ENCODE results near the gene HSF4.

- no peak for TF ChIP-seq POLR2A (IDR thresholded peaks at IDR 0.05; ENCODE audit: low read depth, low read length)
- no peak for TF ChIP-seq TAF1 (IDR thresholded peaks at IDR 0.05; ENCODE audit: borderline replicate concordance, low read depth, low read length)
Measured at GRCh38 chr16:67167588-67167987, 3.0 kb downstream of the HSF4 start.

Measured in GM12892 (cell line).